Parathyroid adenoma (tissue), 2 donors: ENCODE measurements around the gene SEPHS2.

Experiments used
- H2AFZ ChIP-seq: fragments of 300-600 bp; sonication (generic); one replicate; pipeline ENCODE4 v1.7.0; 2017; ENCODE audit warnings: antibody characterized with exemption, mild to moderate bottlenecking
- H3K27ac ChIP-seq: fragments of 300-600 bp; sonication (generic); one replicate; pipeline ENCODE4 v1.7.0; 2017
- H3K27me3 ChIP-seq: fragments of 300-600 bp; sonication (generic); one replicate; pipeline ENCODE4 v1.7.0; 2017; ENCODE audit warnings: low read length; ENCODE audit not compliant: control insufficient read depth, insufficient read depth
- H3K36me3 ChIP-seq: fragments of 300-600 bp; sonication (generic); one replicate; pipeline ENCODE4 v1.7.0; 2017; ENCODE audit warnings: low read length; ENCODE audit not compliant: control insufficient read depth, insufficient read depth
- H3K4me1 ChIP-seq: fragments of 300-600 bp; sonication (generic); one replicate; pipeline ENCODE4 v1.7.0; 2017; ENCODE audit warnings: control low read depth
- H3K4me2 ChIP-seq: fragments of 300-600 bp; sonication (generic); one replicate; pipeline ENCODE4 v1.7.0; 2017; ENCODE audit warnings: low read length
- H3K4me3 ChIP-seq: fragments of 300-600 bp; sonication (generic); one replicate; pipeline ENCODE4 v1.7.0; 2017; ENCODE audit warnings: low read depth, low read length
- H3K79me2 ChIP-seq: fragments of 300-600 bp; sonication (generic); one replicate; pipeline ENCODE4 v1.7.0; 2017; ENCODE audit warnings: control low read depth
- H3K9ac ChIP-seq: fragments of 300-600 bp; sonication (generic); one replicate; pipeline ENCODE4 v1.7.0; 2017; ENCODE audit warnings: mild to moderate bottlenecking
- H3K9me3 ChIP-seq: fragments of 300-600 bp; sonication (generic); one replicate; pipeline ENCODE4 v1.7.0; 2017; ENCODE audit warnings: low read length; ENCODE audit not compliant: control insufficient read depth
- CTCF ChIP-seq: fragments of 300-600 bp; sonication (generic); IDR thresholded peaks from one replicate; pipeline ENCODE4 v1.7.0; 2017; ENCODE audit warnings: antibody characterized with exemption, mild to moderate bottlenecking
- donor health status: primary hyperparathyroidism.

The SEPHS2 gene

GRCh38 chr16:30395155-30395991 lies 50.3 kb downstream of the SEPHS2 start, which contains the start of gene ZNF48:
TSS of gene ZNF48 (plus strand) at chr16:30395420. CDS start at chr16:30395795, 375 bp downstream.
- Histone ChIP-seq H3K36me3 (no peaks in the 10 kb centered on the region), H2AFZ (peak within 1 kb of the TSS; percentile 96), H3K9me3 (no peaks in the 10 kb centered on the region), H3K27ac (peak within 1 kb of the TSS; percentile 83), H3K79me2 (no peaks in the 10 kb centered on the region), H3K9ac (peak within 1 kb of the TSS; percentile 83), H3K4me1 (peaks cover 18% of the 10 kb centered on the region), H3K27me3 (no peaks in the 10 kb centered on the region), H3K4me3 (peak within 1 kb of the TSS; percentile 63), H3K4me2 (peak within 1 kb of the TSS; percentile 79)
- peak; percentile 22 for TF ChIP-seq CTCF

GRCh38 chr16:30394592-30395154 lies 51.0 kb downstream of the SEPHS2 start:
- Histone ChIP-seq H3K4me2 (peak overlapping the region; percentile 79), H3K27ac (peak overlapping the region; percentile 83), H3K4me3 (peak overlapping the region; percentile 63), H3K9ac (peak overlapping the region; percentile 83), H3K79me2 (no peaks in the 10 kb centered on the region), H3K36me3 (no peaks in the 10 kb centered on the region), H3K4me1 (peaks cover 14% of the 10 kb centered on the region), H3K9me3 (no peaks in the 10 kb centered on the region), H3K27me3 (no peaks in the 10 kb centered on the region), H2AFZ (peak overlapping the region; percentile 96)
- no peak for TF ChIP-seq CTCF
